GM12873 (cell line): ENCODE results near the gene CASP6.

Experiments used
- CTCF ChIP-seq: IDR thresholded peaks from 2 replicates; pipeline ENCODE4 v1.5.1; 2012; ENCODE audit warnings: low read depth, mild to moderate bottlenecking, moderate library complexity, low read length, control low read depth; ENCODE audit not compliant: insufficient read depth; ENCODE audit errors: missing control alignments

Gene CASP6

GRCh38 chr4:109662116-109662515 is 41.1 kb downstream of the CASP6 start:
- TF ChIP-seq CTCF: no peak

GRCh38 chr4:109658871-109659410 is 44.3 kb downstream of the CASP6 start:
- no peak for TF ChIP-seq CTCF

GRCh38 chr4:109657854-109658418 is 45.3 kb downstream of the CASP6 start:
- no peak for TF ChIP-seq CTCF

- no peak for TF ChIP-seq CTCF
These were observed 47.8 kb downstream of the CASP6 start for GRCh38 chr4:109655396-109655795.

- no peak for TF ChIP-seq CTCF
These were observed 53.4 kb downstream of the CASP6 start for GRCh38 chr4:109649872-109650271.

GRCh38 chr4:109648997-109649575 is 54.2 kb downstream of the CASP6 start:
- no peak for TF ChIP-seq CTCF

- TF ChIP-seq CTCF: no peak
These were observed 54.8 kb downstream of the CASP6 start for GRCh38 chr4:109648266-109648996.
